Body of pancreas (tissue), 4 donors: ENCODE data around the gene MOXD1.

Source experiments
- POLR2A ChIP-seq, 3 donors: fragments of 450-650 bp; IDR thresholded peaks; one replicate each; pipeline ENCODE4 v1.6.1; 2016; ENCODE audit warnings: antibody characterized with exemption in 3 of 3, mild to moderate bottlenecking in 2 of 3
- TF ChIP-seq, protein P1 (sequence below), 7 experiments: fragments of 450-650 bp in 4 of 7; fragments of 200-600 bp in 3 of 7; sonication (generic) in 3 of 7; IDR thresholded peaks; one replicate each; pipeline ENCODE4 v1.5.1; 2016 to 2019; ENCODE audit warnings: antibody characterized with exemption in 7 of 7

- TF ChIP-seq, protein P1, sequence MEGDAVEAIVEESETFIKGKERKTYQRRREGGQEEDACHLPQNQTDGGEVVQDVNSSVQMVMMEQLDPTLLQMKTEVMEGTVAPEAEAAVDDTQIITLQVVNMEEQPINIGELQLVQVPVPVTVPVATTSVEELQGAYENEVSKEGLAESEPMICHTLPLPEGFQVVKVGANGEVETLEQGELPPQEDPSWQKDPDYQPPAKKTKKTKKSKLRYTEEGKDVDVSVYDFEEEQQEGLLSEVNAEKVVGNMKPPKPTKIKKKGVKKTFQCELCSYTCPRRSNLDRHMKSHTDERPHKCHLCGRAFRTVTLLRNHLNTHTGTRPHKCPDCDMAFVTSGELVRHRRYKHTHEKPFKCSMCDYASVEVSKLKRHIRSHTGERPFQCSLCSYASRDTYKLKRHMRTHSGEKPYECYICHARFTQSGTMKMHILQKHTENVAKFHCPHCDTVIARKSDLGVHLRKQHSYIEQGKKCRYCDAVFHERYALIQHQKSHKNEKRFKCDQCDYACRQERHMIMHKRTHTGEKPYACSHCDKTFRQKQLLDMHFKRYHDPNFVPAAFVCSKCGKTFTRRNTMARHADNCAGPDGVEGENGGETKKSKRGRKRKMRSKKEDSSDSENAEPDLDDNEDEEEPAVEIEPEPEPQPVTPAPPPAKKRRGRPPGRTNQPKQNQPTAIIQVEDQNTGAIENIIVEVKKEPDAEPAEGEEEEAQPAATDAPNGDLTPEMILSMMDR (IDR thresholded peaks at IDR 0.05) = no peak
- no peak for TF ChIP-seq POLR2A (IDR thresholded peaks at IDR 0.05)
Measured at GRCh38 chr6:132430110-132430509, 28.8 kb upstream of the MOXD1 start.
